ES-I3 (cell line): Measurements from ENCODE around the gene TAF11.
"Not testable (repeated sequence)": the region's sequence is repeated elsewhere in the genome, so short reads cannot be mapped to it uniquely, and the experiment has no call there.

Experiments
- H3K36me3 ChIP-seq: 2 replicates; pipeline ENCODE4 v1.6.1; 2013; ENCODE audit warnings: mild to moderate bottlenecking, low read length, control low read depth, moderate library complexity; ENCODE audit not compliant: insufficient read depth
- H3K4me1 ChIP-seq: 2 replicates; pipeline ENCODE4 v1.6.1; 2013; ENCODE audit warnings: mild to moderate bottlenecking, control low read depth, low read length; ENCODE audit not compliant: insufficient read depth
- H3K9ac ChIP-seq: 2 replicates; pipeline ENCODE4 v1.6.1; 2013; ENCODE audit warnings: low read depth, mild to moderate bottlenecking, low read length, moderate library complexity
- H3K9me3 ChIP-seq: 2 replicates; pipeline ENCODE4 v1.6.1; 2013; ENCODE audit warnings: mild to moderate bottlenecking, low read length, moderate library complexity; ENCODE audit not compliant: control insufficient read depth, insufficient read depth

The TAF11 gene

GRCh38 chr6:34866509-34866908 lies 21.3 kb downstream of the TAF11 start:
- Histone ChIP-seq H3K36me3 (peaks cover 13% of the 10 kb centered on the region), H3K9me3 (no peaks in the 10 kb centered on the region), H3K9ac (no peak overlapping the region), H3K4me1 (no peaks in the 10 kb centered on the region)

GRCh38 chr6:34865107-34865506 lies 22.7 kb downstream of the TAF11 start:
- H3K9me3 ChIP-seq, result no peaks in the 10 kb centered on the region
- no peaks in the 10 kb centered on the region for H3K4me1 ChIP-seq
- no peak overlapping the region for H3K9ac ChIP-seq
- peaks cover 12% of the 10 kb centered on the region for H3K36me3 ChIP-seq

- Histone ChIP-seq H3K36me3 (peaks cover 13% of the 10 kb centered on the region), H3K9me3 (no peaks in the 10 kb centered on the region), H3K4me1 (no peaks in the 10 kb centered on the region), H3K9ac (no peak overlapping the region)
Observed at GRCh38 chr6:34864007-34864406, 23.8 kb downstream of the TAF11 start.

- Histone ChIP-seq H3K4me1 (no peaks in the 10 kb centered on the region), H3K36me3 (peaks cover 23% of the 10 kb centered on the region; the same call in 1 of the 2 replicates), H3K9me3 (no peaks in the 10 kb centered on the region), H3K9ac (no peak overlapping the region)
Observed at GRCh38 chr6:34860776-34861175, 27.1 kb downstream of the TAF11 start.

GRCh38 chr6:34859951-34860350 lies 27.9 kb downstream of the TAF11 start:
- H3K4me1 ChIP-seq, result no peaks in the 10 kb centered on the region
- no peaks in the 10 kb centered on the region for H3K9me3 ChIP-seq
- H3K36me3 ChIP-seq, result peaks cover 22% of the 10 kb centered on the region; the same call in 1 of the 2 replicates
- no peak overlapping the region for H3K9ac ChIP-seq

- Histone ChIP-seq H3K9me3 (no peaks in the 10 kb centered on the region), H3K36me3 (peaks cover 22% of the 10 kb centered on the region; the same call in 1 of the 2 replicates), H3K4me1 (no peaks in the 10 kb centered on the region), H3K9ac (no peak overlapping the region)
Observed at GRCh38 chr6:34858681-34859080, 29.2 kb downstream of the TAF11 start.

- Histone ChIP-seq H3K9me3 (no peaks in the 10 kb centered on the region), H3K4me1 (no peaks in the 10 kb centered on the region), H3K36me3 (peaks cover 25% of the 10 kb centered on the region; the same call in 1 of the 2 replicates), H3K9ac (no peak overlapping the region)
Observed at GRCh38 chr6:34855463-34855862, 32.4 kb downstream of the TAF11 start.

GRCh38 chr6:34852406-34853085 lies 35.3 kb downstream of the TAF11 start:
- H3K4me1 ChIP-seq, result no peaks in the 10 kb centered on the region
- H3K36me3 ChIP-seq, result peaks cover 9% of the 10 kb centered on the region; the same call in 1 of the 2 replicates
- H3K9me3 ChIP-seq, result no peaks in the 10 kb centered on the region
- no peak overlapping the region for H3K9ac ChIP-seq

GRCh38 chr6:34851361-34851760 lies 36.5 kb downstream of the TAF11 start:
- Histone ChIP-seq H3K9ac (no peak overlapping the region), H3K9me3 (no peaks in the 10 kb centered on the region), H3K36me3 (peaks cover 4% of the 10 kb centered on the region; the same call in 1 of the 2 replicates), H3K4me1 (no peaks in the 10 kb centered on the region)

GRCh38 chr6:34849066-34849465 lies 38.8 kb downstream of the TAF11 start:
- H3K36me3 ChIP-seq, H3K9me3 ChIP-seq: not testable (repeated sequence)

GRCh38 chr6:34839666-34840352 lies 48.0 kb downstream of the TAF11 start:
- H3K9me3 ChIP-seq, result no peaks in the 10 kb centered on the region
- H3K36me3 ChIP-seq, result no peaks in the 10 kb centered on the region; the same call in 1 of the 2 replicates
- no peaks in the 10 kb centered on the region for H3K4me1 ChIP-seq
- H3K9ac ChIP-seq, result no peak overlapping the region

More at GRCh38 chr6:34849066-34849465, 38.8 kb downstream of the TAF11 start:
- H3K9ac ChIP-seq, H3K4me1 ChIP-seq: not testable (repeated sequence)

GRCh38 chr6:34837528-34837927 lies 50.3 kb downstream of the TAF11 start:
- Histone ChIP-seq H3K9me3 (no peaks in the 10 kb centered on the region), H3K9ac (no peak overlapping the region), H3K4me1 (no peaks in the 10 kb centered on the region), H3K36me3 (peaks cover 5% of the 10 kb centered on the region; the same call in 1 of the 2 replicates)

GRCh38 chr6:34836451-34836850 lies 51.4 kb downstream of the TAF11 start:
- Histone ChIP-seq H3K36me3 (peaks cover 5% of the 10 kb centered on the region; the same call in 1 of the 2 replicates), H3K4me1 (no peaks in the 10 kb centered on the region)

GRCh38 chr6:34836008-34836407 lies 51.8 kb downstream of the TAF11 start:
- Histone ChIP-seq H3K4me1 (no peaks in the 10 kb centered on the region), H3K9ac (no peak overlapping the region), H3K36me3 (peaks cover 5% of the 10 kb centered on the region; the same call in 1 of the 2 replicates), H3K9me3 (no peaks in the 10 kb centered on the region)

More at GRCh38 chr6:34836451-34836850, 51.4 kb downstream of the TAF11 start:
- no peaks in the 10 kb centered on the region for H3K9me3 ChIP-seq
- no peak overlapping the region for H3K9ac ChIP-seq
